OCI-LY1 (cell line): ENCODE results near the gene MCM7.

Source experiments
- CTCF ChIP-seq: fragments of 200-600 bp; sonication (generic), shearing (Covaris generic); IDR thresholded peaks from 2 replicates; pipeline ENCODE4 v1.5.1; 2017; ENCODE audit warnings: mild to moderate bottlenecking, antibody characterized with exemption, low read length, moderate library complexity, mixed read lengths
- EZH2 ChIP-seq: fragments of 200-600 bp; sonication (generic), shearing (Covaris generic); IDR thresholded peaks from 2 replicates; pipeline ENCODE4 v1.8.0; 2017; ENCODE audit warnings: borderline replicate concordance, mixed run types, mild to moderate bottlenecking, antibody characterized with exemption, low read length, moderate library complexity, mixed read lengths

GRCh38 chr7:100132697-100133151 is 31.5 kb upstream of the MCM7 start:
- peak; percentile 99 for TF ChIP-seq CTCF
- no peak for TF ChIP-seq EZH2
